H54 (cell line): ENCODE data around the gene NEU1.
"Not testable (repeated sequence)": the region's sequence is repeated elsewhere in the genome, so short reads cannot be mapped to it uniquely, and the experiment has no call there.

Experiments
- DNase-seq: peaks from one replicate; pipeline ENCODE4 v3.0.0; 2011; ENCODE audit warnings: low spot score, mixed read lengths; ENCODE audit not compliant: insufficient read length
- FAIRE-seq: peaks from 3 replicates; lab custom pipeline; 2011; peaks lifted over from hg19 to GRCh38; lab: Jason Lieb, UNC
- POLR2A ChIP-seq: IDR thresholded peaks from 2 replicates; pipeline ENCODE4 v1.6.1; 2011; ENCODE audit warnings: low read depth, mild to moderate bottlenecking, low read length

The NEU1 gene

DNA sequence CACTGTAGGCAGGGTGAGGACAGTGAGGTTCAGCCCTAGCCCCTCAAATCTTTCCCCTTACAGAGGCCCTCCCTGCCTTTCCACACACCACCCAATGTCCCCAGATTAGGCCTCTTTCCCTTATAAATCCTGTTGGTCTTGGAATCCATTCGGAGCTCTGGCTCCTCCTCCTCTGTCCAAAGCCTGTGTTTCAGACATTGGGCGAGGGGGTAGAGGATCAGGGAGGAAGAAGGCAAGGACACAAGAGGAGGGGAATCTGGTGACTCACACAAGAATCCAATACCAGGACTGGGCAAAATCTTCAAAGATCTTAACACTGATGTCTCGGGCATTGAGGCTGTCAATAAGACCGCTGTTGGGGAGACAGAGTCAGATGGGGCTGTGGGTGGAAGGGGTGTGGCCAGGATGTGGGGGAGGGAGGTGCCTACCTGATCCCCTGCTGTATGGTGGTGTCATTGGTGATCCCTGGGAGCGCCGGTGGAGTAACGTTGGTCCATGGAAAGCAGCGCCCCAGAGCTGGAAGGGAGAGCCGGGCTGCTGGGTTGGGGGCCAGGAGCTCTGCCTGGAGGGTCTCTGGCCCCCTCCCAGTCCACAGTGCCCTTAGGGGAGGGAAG lies 8.5 kb upstream of the NEU1 start:
- no peak for FAIRE-seq
- TF ChIP-seq POLR2A = no peak
- no peak for DNase-seq

GRCh38 chr6:31870385-31870921 lies 7.8 kb upstream of the NEU1 start:
- no peak for TF ChIP-seq POLR2A
- DNase-seq = no peak
- no peak for FAIRE-seq

DNA sequence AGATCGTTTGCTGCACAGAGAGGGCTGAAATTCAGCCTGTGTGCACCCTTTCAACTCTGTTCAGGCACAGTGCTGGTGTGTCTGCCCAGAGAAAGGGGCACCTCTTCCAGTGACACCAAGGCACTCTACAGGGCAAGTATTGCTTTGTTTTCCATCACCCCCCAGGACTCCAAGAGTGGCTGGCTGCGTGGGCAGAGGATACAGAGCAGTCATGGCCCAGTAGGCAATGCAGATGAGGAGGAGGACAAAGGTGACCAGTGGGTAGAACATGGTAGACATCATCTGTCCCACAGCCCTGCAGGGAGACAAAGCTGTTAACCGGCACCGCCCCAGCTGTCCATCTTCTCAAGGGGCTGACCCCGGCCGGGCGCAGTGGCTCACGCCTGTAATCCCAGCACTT lies 6.7 kb upstream of the NEU1 start:
- no peak for DNase-seq
- no peak for FAIRE-seq
- TF ChIP-seq POLR2A = no peak

- DNase-seq, FAIRE-seq: not testable (repeated sequence)
These were observed 6.0 kb upstream of the NEU1 start for GRCh38 chr6:31868658-31868971.

GRCh38 chr6:31865205-31866118 lies 2.8 kb upstream of the NEU1 start:
- no peak for DNase-seq
- no peak for TF ChIP-seq POLR2A
- no peak for FAIRE-seq

- TF ChIP-seq POLR2A = no peak
These were observed 2.2 kb upstream of the NEU1 start for GRCh38 chr6:31864818-31865204.

DNA sequence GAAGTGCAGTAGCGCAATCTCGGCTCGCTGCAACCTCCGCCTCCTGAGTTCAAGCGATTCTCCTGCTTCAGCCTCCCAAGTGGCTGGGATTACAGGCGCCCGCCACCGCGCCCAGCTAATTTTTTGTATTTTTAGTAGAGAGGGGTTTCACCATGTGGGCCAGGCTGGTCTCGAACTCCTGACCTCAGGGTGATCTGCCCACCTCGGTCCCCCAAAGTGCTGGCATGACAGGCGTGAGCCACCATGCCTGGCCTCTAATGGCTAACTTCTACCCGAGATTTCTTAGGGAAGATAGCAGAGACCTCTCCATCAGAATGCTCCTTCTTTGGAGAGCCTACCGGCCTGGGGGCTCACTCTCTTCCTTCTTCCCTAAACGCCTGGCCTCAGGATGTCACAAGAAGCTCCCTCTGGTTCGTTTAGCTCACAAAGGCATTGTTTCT lies 1.5 kb upstream of the NEU1 start:
- not testable (repeated sequence) for DNase-seq, FAIRE-seq

More at GRCh38 chr6:31864818-31865204, 2.2 kb upstream of the NEU1 start:
- FAIRE-seq = no peak
- no peak for DNase-seq

GRCh38 chr6:31861919-31862343 lies 690 bp downstream of the NEU1 start:
- DNase-seq (no peak), FAIRE-seq (no peak)
- TF ChIP-seq POLR2A = no peak

- DNase-seq (no peak), FAIRE-seq (no peak)
- no peak for TF ChIP-seq POLR2A
These were observed 1.5 kb downstream of the NEU1 start for GRCh38 chr6:31861150-31861549.

DNA sequence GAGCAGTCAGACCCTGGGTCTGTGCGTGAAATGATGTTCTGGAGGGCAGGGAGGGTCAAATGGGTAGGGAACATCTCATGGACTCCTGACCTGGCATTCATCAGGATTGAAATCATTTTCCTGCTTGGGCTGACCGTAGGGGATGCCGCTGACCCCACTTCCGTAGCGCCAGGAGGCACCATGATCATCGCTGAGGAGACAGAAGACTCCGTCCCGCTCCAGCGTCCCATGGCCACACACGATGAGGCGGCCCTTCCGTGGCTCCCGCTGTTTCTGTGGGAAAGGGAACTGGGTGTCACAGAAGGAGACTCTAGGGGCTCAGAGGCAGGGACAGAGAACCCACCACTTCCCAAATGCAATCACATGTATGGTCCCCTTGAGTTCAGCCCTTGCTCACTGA lies 2.3 kb downstream of the NEU1 start:
- FAIRE-seq (no peak), DNase-seq (no peak)
- TF ChIP-seq POLR2A = no peak

- TF ChIP-seq POLR2A = no peak
- DNase-seq = no peak
- no peak for FAIRE-seq
These were observed 2.7 kb downstream of the NEU1 start for GRCh38 chr6:31859923-31860322.

GRCh38 chr6:31858707-31859106 lies 3.9 kb downstream of the NEU1 start:
- TF ChIP-seq POLR2A = no peak
- FAIRE-seq (no peak), DNase-seq (no peak)

GRCh38 chr6:31857774-31858173 lies 4.8 kb downstream of the NEU1 start:
- FAIRE-seq, DNase-seq: not testable (repeated sequence)

GRCh38 chr6:31851980-31852718 lies 10.5 kb downstream of the NEU1 start:
- FAIRE-seq, DNase-seq: not testable (repeated sequence)

- DNase-seq (no peak), FAIRE-seq (no peak)
- no peak for TF ChIP-seq POLR2A
These were observed 11.2 kb downstream of the NEU1 start for GRCh38 chr6:31851485-31851832.
